Measurements from ENCODE around the gene TRIM31. TPM values are rescaled to one million over a fixed set of nuclear protein-coding genes. Genes with fewer than 3 reads are reported as not detected.
A peak's percentile ranks its signal among the peaks of the same experiment; 100 is the strongest.

The TRIM31 gene
- polyA plus RNA-seq, 1 donor, result not detected

DNA sequence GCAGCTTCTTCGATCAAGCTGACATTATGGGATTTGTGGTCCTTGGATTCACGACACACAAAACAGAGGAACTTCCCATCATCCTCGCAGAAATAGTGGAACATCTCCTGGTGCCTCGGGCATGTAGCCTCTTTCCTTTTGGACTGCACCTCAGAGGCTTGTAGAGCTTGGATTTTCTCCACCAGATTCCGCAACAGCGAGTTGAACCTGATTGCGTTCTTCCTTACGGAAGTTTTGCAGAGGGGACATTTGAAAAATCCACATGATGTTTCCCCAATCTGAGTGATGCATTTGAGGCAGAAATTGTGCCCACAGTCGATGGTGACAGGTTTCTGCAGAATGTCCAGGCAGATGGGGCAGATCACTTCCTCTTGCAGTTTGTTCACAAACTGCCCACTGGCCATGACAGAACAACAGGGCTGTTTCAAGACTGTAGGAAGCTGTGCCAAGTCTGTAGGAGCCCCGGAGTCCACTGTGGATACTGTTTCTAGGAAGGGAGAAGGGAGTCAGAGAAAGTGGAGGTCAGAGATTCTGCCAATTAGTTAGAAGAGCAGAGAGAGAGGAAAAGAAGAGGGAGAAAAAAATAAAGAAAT, 392 bp downstream of the TRIM31 start:
- DNase-seq, result no peak

DNA sequence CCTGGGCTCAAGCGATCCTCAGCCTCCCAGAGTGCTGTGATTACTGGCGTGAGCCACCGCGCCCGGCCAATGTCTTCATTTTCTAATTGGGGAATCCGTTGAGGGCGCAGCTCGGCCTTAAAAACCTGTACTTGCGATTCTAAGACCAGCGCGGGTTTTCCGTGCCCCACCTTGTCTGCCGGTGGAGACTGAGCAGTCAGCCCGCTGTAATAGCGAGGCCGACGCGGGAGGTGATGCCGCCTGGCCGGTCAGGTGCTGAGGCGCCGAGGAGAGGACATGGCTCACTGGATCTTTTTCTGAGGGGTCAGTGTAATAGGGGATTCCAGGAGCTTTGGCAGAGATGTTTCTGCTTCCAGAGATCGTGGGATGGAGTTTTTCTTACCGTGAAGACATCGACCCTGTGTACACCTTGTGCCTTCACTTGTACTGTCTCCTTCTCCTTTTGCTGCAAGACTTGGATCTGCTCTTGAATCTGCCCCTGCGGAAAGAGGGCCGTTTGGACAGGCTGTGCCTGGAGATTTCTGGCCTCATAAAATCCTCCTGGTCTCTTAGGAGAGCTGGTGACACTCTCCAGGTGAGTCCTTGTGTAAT, 1.5 kb downstream of the TRIM31 start:
- no peak for DNase-seq

DNA sequence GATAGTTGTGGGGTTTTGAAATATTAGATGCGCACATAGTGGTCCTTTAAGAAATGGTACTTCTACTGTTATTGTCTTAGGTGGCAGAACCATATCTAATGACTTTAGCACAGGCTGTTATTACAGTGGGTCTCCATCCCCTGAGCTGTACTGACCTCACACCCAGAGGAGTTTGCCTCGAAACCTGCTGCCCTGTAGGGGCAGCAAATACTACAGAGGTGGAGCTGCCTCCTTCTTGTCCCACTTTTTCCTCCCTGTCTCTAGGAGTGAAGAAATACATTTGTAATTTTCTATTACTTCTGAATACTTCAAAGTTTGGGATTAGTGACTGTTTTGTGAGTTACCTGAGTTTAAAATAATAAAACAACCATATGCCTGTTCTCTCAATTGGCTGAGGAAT, 8.2 kb downstream of the TRIM31 start:
- no peak for DNase-seq

DNA sequence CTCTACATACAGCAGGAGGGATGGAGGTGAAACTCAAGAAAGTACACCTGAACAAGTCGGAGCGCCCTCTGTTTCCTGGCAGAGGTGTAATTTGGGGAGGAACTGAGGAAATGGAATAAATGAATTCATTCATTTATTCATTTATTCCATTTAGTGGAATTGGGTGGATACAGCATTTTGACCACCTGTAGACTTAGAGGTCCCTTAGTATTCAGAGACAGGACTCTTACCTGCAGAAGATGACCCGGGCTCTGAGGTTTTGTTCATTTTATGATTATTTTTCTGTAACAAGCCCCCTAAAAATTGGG, 9.1 kb downstream of the TRIM31 start:
- DNase-seq, result no peak

DNA sequence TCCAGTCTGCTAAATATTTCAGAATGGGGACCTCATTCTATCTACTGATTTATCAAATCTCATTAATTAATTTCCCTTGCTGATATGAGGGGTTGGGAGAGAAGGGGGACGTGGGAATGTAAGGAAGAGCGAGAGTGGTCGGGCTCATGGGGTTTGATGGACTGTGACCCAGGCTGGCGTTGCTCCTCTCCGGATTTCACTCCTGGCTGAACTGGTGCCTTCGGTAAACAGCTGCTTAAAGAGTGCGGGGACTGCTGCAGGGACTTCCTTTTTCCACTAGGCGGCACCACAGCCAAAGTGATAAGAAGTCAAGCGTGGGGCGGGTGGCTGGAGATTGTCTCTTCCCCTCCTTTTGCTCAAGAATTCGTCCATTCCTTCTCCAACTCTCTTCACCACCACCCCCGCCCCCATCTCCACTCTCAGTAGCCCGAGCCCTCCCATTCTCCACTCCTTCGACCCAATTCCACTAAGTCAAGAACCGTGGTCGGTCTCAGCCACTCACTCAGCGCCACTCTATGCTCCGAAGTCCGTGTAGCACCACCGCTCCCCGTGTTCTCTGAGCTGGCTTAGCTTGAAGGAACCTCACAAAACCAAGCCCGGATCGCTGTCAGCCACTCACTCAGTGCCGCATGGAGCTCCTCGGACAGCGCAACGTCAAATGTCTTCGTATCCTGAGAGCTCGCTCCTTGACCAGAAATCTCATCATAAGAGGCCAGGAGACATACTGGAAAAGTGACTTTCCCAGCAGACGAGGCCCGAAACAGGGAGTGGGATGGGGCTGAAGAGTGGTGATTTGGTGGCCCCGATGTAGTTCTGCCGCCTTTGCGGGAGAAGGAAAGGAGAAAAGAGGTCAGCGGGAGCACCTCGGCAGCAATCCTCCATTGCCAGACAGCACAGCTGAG, 9.7 kb downstream of the TRIM31 start:
- peak; percentile 83 for DNase-seq

DNA sequence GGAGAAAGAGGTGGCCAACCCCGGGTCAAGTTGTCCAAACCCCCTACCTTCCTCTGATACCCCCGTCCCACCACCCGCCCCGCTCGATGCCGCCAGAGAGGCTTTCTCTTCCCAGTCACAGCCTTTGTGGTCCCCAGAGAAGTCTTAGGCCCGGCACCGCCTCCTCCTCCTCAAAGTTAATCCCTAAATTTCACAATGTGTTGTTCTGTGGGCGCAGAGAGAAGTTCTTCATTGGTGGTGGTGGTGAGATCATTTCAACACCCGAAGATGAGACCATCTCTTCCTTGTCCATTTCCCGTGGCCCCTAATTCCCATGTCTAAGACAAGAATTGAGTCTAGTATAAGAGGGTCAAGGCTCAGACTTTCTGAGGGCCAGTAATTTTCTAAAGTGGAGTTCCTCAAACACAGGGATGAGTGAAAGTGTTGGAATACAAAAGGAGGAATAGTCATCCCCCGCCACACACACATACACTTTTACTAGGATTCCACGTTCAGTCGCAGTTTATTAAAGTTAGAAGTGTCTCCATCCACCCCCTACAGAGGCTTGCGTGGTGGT, 10.4 kb downstream of the TRIM31 start:
- DNase-seq, result no peak

DNA sequence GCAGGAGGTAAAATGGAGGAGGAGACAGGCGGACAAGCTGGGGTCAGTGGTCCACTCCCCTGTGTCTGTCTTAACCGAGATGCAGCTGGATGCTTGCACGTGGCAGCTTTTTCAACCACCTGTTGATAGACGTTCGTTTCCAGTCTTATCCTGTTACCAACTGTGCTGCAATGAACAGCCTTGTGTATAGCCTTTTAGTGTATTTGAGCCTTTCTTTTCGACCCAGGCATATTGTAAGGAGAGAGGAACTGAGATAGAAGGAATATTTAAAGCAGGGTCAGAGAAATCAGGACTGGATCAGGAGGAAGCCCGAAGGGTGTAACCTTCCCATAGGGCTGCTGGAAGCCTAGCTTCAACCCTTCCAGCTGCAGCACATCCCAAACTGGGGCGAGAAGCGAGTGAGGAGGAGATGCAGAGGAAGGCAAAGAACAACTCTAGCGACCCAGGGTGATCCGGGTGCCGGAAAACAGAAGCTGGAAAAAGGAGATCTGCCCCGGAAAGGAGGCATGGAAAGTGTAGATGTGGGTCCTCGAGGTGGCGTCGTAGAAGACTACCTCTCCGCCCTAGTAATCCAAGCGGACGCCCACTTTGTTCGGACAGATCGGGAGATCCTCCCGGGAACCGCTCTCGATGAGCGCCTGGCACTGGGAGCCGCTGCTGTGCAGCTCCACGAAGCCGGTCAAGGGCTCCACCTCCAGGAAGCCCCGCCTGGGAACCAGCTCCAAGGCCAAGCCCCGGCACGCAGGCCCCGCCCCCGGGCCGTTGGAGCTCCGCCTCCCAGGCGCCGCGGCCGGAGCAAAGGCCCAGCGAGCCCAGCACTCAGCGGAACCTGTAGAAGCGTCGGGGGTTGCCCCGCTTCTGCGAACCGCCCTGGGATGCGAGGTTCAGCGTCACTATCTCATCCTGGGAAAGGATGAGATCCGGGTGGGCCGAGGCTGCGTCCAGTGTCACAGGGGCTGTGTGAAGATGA, 11.2 kb downstream of the TRIM31 start:
- peak; percentile 81 for DNase-seq

DNA sequence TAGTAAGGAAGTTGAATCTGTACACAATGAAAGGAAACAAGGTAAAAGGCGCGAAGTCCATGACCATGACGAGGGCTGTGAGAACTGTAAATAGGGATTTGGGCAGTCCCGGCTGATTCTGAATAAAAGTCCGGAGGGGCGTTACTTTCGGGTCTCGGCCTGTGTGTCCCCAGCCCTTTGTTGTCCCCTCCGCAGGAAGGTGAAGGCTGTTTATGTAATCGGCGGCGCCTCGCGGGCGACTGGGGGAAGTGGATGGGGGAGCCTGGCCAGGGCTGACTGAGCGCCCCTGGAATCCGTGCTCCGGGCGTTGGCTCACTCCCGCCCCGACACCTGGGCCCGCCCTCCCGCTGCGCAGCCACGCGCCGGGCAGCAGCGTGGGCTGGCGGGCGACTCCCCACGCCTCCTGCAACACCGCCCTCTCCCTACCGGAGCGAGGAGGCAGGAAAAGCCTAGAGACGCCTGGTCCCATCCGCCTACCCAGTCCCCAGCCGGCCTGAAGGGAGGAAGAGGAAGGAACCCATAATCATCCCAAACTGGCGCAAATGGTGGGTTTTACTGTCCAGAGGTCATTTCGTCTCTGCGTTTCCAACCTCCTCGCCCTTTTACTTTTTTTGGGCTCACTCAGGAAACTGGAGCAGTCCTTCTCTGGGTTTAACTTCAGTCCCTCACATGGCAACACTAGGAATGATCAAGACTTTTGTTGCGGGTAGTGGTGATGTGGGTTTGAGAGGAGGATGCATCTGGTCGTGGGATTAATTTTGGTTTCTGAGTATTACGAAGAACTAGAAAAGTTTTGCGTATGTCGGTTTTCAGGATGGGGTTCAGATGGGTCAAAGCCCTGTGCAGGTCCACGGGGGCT, 12.1 kb downstream of the TRIM31 start:
- no peak for DNase-seq

DNA sequence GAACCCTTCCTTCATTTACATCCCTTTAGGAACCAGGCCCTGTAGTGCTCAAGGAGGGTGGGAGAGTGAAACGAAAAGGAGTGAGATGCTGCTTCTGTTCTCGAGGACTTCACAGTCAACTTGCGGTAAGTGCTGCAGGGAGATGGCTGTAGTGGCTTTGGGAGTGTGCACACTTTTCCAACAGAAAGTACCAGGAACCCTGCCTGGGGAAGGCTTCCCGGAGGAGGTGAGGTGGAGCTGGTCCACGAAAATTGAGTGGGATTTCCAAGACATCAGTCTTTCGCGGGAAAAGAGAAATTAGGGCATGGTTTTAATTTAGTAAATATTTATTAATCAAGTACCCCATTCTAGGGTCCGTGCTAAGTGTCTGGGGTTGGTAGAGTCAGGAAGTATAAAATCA, 12.7 kb downstream of the TRIM31 start:
- DNase-seq, result no peak

DNA sequence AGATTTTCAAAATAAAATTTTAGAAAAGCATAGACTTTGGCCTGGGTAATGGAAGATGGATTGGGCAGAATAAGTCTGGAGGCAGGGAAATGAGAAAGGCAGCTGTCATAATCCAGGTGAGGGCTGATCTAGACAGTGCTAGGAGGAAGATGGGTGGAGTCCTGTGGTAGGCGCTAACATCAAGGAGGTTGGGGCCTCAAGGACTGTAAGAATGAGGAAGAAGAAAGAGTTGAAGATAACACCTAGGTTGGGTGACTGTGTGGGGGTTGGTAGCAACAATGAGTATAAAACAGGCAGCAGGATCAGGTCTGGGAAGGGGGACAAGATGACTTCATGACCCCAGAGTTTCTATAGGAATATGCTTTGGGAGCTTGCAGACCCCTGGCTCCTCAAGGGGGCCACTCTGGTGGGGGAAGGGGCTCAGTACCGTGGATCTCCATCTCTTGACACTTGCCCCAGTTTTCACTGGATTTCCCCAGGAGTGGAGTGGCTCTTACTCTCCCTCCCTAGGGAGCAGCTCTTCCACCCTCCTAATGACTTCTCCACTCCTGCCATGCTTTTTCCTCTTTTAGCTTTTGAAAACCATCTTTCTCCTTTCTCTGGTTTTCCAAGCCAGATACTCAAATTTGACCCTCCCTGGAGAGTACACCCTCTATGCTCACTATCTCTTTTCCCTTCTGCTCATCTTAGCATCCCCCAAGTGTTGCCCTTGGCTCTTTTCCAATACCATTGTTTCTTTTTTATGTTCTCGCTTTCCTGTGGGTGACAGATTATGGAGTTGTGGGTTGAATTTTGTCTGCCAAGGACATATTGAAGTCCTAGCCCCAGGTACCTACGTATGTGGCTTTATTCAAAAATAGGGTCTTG, 14.8 kb downstream of the TRIM31 start:
- DNase-seq, result no peak

DNA sequence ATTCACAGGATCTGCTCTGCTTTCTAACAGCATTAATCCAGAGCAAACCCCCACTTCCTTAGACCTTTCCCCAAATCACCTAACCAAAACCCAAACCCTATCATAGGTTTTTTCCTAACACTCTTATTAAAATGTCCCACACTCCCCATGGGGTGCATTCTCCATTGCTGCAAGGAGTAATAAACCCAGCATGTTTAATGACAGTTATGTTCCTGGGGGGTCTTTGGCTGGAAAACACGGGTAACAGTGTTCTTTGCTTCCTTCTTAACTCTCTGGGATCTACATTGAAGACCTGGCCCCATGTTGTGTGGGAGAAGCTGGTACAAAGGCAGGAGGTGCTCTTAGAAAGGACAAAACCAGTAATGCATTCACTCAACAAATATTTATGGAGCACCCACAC, 16.1 kb downstream of the TRIM31 start:
- no peak for DNase-seq

DNA sequence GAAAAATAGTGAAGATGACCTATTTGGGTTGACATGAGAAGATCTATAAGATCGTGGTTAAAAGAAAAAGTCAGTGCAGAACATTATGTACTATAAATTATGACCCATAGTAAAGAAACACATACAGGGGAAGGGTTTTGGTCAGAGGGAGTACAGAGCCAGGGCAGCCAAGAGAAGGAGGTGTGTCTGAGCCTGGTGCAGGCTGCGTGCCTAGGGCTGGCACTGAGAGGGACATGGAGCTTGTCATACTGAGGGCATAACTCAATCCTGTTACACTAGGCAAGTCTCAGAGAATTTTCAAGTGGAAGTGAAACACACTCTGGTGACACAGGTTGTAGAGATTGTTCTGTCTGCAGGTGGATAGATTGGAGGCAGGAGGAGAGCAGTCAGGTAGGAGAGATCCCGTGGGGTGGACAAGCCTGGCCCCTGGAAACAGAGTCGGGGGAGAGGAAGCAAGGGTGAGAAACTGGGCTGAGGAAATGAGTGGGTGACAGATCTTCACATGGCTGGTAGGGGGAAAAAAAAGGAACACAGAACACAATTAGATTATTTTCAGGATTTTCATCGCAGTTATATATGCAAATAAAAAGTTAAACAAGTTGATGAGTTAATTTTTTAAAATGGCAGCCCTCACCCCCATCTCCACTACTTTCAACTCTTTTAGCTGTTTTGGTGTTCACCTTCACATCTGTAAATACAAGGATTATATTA, 18.8 kb downstream of the TRIM31 start:
- DNase-seq, result no peak

DNA sequence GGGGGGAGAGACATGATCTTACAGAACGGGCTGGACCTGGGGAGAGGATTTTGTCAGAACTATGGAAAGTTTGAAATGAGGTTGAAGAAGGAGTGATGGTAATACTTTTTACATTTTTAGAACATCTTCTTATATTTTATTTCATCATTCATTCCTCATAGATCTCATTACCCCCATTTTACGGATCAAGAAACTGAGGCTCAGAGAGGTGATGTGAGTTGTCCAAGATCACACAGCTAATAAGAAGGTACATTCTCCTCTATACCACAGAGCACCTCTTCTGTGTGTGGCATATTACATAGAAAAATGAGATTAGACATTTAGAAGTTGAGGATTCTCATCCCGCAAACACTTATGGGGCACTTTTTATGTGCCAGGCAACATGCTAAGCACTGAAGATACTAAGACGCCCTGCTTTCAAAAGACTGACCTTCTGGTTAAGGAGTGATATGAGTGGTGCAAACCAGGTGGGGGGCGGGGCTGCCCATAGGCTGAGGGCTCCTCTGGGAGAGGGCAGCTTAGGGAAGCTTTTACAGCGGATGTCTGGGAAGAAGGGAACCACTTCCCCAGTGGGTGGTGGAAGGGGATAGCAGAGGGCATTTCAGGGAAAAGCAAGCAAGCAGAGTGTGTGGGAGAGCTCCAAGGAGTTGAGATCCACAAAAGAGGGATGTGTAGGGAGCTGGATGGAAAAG, 19.9 kb downstream of the TRIM31 start:
- DNase-seq, result no peak

DNA sequence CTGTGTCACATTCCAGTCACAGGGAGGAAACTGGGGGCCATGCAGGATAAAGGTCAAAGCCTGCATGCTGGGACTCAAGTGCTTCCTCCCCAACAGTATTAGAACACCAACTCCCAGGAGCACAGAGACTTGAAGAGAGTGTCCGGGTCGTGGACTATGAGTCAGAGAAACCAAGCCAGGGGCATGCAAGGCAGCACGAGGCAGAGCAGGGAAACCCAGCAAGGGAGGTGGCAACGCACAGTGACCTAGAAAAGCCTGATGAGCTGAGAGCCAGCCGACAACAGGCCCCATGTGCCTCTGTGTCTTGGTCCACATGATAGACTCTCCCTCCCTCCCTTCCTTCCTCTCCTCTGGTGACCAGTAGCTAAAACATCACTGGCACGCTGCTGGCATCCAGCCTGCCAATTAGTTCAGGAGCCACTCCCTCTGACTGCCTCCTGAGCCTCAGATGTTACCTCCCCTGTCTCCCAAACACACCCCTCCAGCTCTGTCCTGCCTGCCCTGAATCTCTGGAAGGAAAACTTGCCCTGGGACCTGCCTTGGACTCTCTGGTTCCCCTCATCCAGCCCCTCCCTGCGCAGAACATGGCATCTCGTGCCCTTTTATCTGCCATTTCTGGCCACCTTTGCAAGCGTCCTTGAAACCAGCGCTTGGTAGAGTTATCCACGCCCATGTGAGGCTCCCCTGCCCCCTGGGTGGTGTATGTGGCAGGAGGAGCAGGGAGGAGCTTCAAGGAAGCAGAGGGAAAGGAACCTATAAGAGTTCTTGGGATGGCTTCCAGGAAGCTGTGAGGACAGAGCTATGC, 21.1 kb downstream of the TRIM31 start:
- DNase-seq, result no peak

DNA sequence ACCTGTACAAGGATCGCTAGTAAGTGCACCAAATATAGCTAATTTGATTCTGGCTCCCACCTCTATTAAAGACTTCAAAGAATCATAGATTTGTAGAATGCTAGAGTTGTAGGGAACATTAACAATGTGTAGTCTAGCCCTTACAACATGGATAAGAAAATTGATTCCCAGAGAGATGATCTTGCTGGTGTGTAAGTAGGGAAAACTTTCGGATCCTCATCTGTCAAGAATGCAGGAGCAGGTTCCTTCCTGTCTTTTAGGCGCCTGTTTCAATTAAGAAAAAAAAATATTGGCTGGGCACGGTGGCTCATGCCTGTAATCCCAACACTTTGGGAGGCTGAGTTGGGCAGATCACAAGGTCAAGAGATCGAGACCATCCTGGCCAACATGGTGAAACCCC, 25.0 kb downstream of the TRIM31 start:
- DNase-seq, result no peak

DNA sequence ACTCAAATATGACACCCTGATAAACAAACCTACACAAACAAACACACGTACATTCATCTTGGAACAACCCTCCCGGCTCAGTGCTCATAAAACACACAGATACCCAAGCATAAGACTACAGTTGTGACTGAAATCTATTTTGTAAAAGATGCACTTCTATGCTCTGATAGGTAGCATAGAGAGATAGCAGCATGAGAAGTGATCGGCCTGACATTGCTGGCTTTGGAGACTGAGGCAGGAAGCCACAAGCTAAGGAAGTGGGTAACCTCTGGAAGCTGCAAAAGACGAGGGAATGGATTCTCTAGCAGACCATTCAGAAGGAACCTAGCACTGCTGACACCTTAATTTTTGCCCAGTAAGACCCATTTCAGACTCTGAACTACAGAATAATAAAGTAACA, 35.7 kb downstream of the TRIM31 start:
- DNase-seq, result no peak

DNA sequence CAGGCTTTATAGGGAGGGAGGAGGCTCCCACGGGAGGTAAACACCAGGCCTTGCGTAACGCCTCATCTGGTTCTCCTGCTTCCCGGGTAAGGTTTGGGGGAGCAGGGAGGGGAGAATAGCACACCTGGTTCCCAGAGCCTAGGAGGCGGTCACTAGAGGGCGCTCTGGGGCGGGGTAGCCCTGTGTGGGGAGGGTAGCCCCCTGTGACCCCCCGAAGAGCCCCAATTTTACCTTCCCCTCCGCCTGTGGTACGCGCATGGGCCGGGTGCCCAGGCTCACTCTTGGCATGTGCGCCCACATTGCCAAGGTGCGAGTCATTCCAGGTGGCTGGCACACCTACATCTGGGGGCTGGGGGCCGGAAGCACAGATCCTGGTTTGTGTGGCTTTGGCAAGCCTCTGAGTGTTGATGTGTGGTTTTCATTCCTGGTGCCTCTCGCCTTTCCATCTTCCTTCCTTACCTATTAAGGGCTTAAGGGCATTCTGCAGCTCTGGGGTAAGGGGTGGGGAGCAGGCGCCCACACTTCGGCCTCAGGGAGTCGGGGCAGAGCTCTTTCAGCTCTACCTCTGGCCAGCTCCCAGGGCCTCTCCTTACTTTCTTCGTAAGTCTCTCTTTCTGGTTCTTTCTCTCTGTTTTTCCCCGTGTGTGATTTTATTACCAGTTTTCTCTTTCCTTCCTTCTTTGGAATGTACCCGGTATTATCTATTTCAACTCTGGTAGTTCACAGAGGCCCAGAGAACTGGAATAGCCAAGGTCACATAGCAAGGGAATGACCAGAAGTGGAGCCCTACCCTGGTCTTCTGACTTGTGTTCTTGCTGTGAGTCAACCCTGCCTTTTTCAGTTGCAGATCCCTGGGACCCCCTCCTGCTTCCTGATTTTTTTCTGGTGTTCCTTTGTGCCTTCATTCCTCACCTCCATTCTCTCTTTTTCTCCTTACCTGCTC, 36.8 kb downstream of the TRIM31 start:
- DNase-seq, result no peak

Data from hindlimb muscle (tissue), 1 donor.